B cell (primary cell): Measurements from ENCODE around the gene RABL3. TPM values are rescaled to one million over a fixed set of nuclear protein-coding genes. Genes with fewer than 3 reads are reported as not detected.

Experiments used
- ATAC-seq: fragments of 200-7000 bp; cut with Tn5 transposase; one replicate; pipeline ENCODE4 v1.10.0; 2021; ENCODE audit warnings: low read depth, mild to moderate bottlenecking, moderate number of reproducible peaks, moderate library complexity
- CTCF ChIA-PET: fragments of 350-600 bp; sonication (Branson Sonifier 250); formaldehyde crosslinking; loops from one replicate; lab custom pipeline; 2021; ENCODE audit warnings: antibody characterized with exemption, inconsistent platforms; lab: Charles Lee
- POLR2A ChIA-PET: fragments of 350-600 bp; sonication (Branson Sonifier 250); formaldehyde crosslinking; loops from one replicate; lab custom pipeline; 2021; ENCODE audit warnings: antibody characterized with exemption; lab: Charles Lee
- DNase-seq: peaks from one replicate; pipeline ENCODE4 v3.0.0; 2013
- H2AFZ ChIP-seq: 2 replicates; pipeline ENCODE4 v1.6.1; 2012; ENCODE audit warnings: mild to moderate bottlenecking, low read depth, low read length; ENCODE audit not compliant: insufficient read depth, poor library complexity, severe bottlenecking
- H3K27ac ChIP-seq, 2 donors: 1 replicate in 1 of 2; 2 replicates in 1 of 2; pipeline ENCODE4 v1.5.1; 2012 to 2013; ENCODE audit warnings: low read length in 2 of 2, mild to moderate bottlenecking in 2 of 2, moderate library complexity in 1 of 2
- H3K27me3 ChIP-seq, 4 experiments: fragments of 200-600 bp in 1 of 4; sonication (generic) in 1 of 4; replicated peaks in 1 of 4; 1 replicate in 2 of 4; 2 replicates in 2 of 4; pipeline versions ENCODE4 v1.6.1 to v1.7.0; 2013 to 2016; ENCODE audit warnings: low read length in 3 of 4, mild to moderate bottlenecking in 2 of 4, mixed read lengths in 1 of 4, moderate library complexity in 1 of 4; ENCODE audit not compliant: insufficient read depth in 4 of 4, control insufficient read depth in 3 of 4; ENCODE audit errors: control extremely low read depth in 1 of 4
- H3K36me3 ChIP-seq, 2 experiments: replicated peaks in 1 of 2; 1 replicate in 1 of 2; 2 replicates in 1 of 2; pipeline versions ENCODE4 v1.6.1 to v1.7.1; 2013; ENCODE audit warnings: low read length in 1 of 2; ENCODE audit not compliant: insufficient read depth in 2 of 2, control insufficient read depth in 1 of 2; ENCODE audit errors: control extremely low read depth in 1 of 2, extremely low read depth in 1 of 2
- H3K4me1 ChIP-seq, 2 donors: fragments of 200-600 bp in 1 of 2; sonication (generic) in 1 of 2; 1 replicate in 1 of 2; 2 replicates in 1 of 2; pipeline versions ENCODE4 v1.5.1 to v1.6.1; 2013 to 2017; ENCODE audit warnings: low read length in 2 of 2; ENCODE audit not compliant: control insufficient read depth in 2 of 2, insufficient read depth in 2 of 2
- H3K4me2 ChIP-seq: replicated peaks from 2 replicates; pipeline ENCODE3; 2012; ENCODE audit warnings: mild to moderate bottlenecking, low read depth, low read length; ENCODE audit not compliant: poor library complexity, severe bottlenecking
- H3K4me3 ChIP-seq, 5 experiments: fragments of 200-600 bp in 1 of 5; sonication (generic) in 1 of 5; 1 replicate in 3 of 5; 2 replicates in 2 of 5; pipeline versions ENCODE4 v1.5.1 to v1.7.0; 2011 to 2016; ENCODE audit warnings: low read length in 4 of 5, mild to moderate bottlenecking in 4 of 5, low read depth in 2 of 5, control low read depth in 1 of 5, moderate library complexity in 1 of 5; ENCODE audit not compliant: insufficient read depth in 1 of 5; ENCODE audit errors: control extremely low read depth in 1 of 5, extremely low read depth in 1 of 5
- H3K79me2 ChIP-seq: fragments of 200-600 bp; sonication (generic); one replicate; pipeline ENCODE4 v1.6.0; 2016; ENCODE audit warnings: low read length; ENCODE audit not compliant: control insufficient read depth, insufficient read depth
- H3K9ac ChIP-seq: fragments of 200-600 bp; sonication (generic); 2 replicates; pipeline ENCODE4 v1.6.1; 2017; ENCODE audit warnings: mild to moderate bottlenecking, low read length, moderate library complexity
- H3K9me3 ChIP-seq, 3 donors: one replicate each; pipeline versions ENCODE4 v1.6.1 to v1.7.1; 2013; ENCODE audit warnings: low read length in 2 of 3; ENCODE audit not compliant: control insufficient read depth in 2 of 3, insufficient read depth in 1 of 3; ENCODE audit errors: control extremely low read depth in 1 of 3
- H4K20me1 ChIP-seq: 2 replicates; pipeline ENCODE4 v1.6.0; 2012; ENCODE audit warnings: mild to moderate bottlenecking, low read length; ENCODE audit not compliant: insufficient read depth, control insufficient read depth, poor library complexity, severe bottlenecking
- H3K27ac Mint-ChIP-seq: one replicate; pipeline ENCODE4 v1.8.0; 2021; ENCODE audit warnings: mixed read lengths
- H3K27me3 Mint-ChIP-seq: one replicate; pipeline ENCODE4 v1.8.0; 2021; ENCODE audit warnings: mixed read lengths
- H3K4me1 Mint-ChIP-seq: one replicate; pipeline ENCODE4 v1.8.0; 2021; ENCODE audit warnings: mixed read lengths
- H3K4me3 Mint-ChIP-seq: one replicate; pipeline ENCODE4 v1.8.0; 2021; ENCODE audit warnings: mixed read lengths
- H3K9me3 Mint-ChIP-seq: one replicate; pipeline ENCODE4 v1.8.0; 2022; ENCODE audit warnings: mixed read lengths; ENCODE audit not compliant: insufficient read depth
- EZH2 ChIP-seq: IDR thresholded peaks from 2 replicates; pipeline ENCODE4 v1.6.1; 2012; ENCODE audit warnings: borderline replicate concordance, low read depth, mild to moderate bottlenecking, moderate library complexity, low read length; ENCODE audit not compliant: insufficient read depth, poor library complexity, severe bottlenecking
- whole genome bisulfite sequencing: methylation state at CpG from one replicate; pipeline ENCODE4 v1.1.5; 2013; ENCODE audit warnings: missing lambda C conversion rate; ENCODE audit not compliant: insufficient coverage; 5-methylcytosine and 5-hydroxymethylcytosine counted together
- intact Hi-C: fragments of 100-400 bp; cut with micrococcal nuclease; formaldehyde crosslinking; loops from one replicate; pipeline ENCODE4 v1.10.0; 2022
- polyA plus RNA-seq: library from polyadenylated mRNA; depleted of rRNA; stranded (reverse); fragments of >200 nt; gene quantifications from 2 replicates; pipeline ENCODE4 v1.2.3, GENCODE V29; 2012
- total RNA-seq, 2 donors: library from RNA; stranded (reverse); fragments of 120-200 nt in 1 of 2; gene quantifications; 1 replicate in 1 of 2; 2 replicates in 1 of 2; pipeline versions ENCODE4 v1.2.3 to v1.2.4, GENCODE V29; 2013 to 2022
- TF ChIP-seq, protein P1 (sequence below): fragments of 200-600 bp; IDR thresholded peaks from one replicate; pipeline ENCODE4 v1.8.0; 2022; ENCODE audit warnings: antibody characterized with exemption, mild to moderate bottlenecking

Gene RABL3
- total and polyA plus RNA-seq, 2 donors (not counting 1 experiment from before 2014, with no cell fraction given) = 2.5 to 18.8 TPM

- ChIA-PET POLR2A (no interaction called here), CTCF (no interaction called here)
- H3K4me2 ChIP-seq = no peak overlapping the region
- DNase-seq = no peak
- H2AFZ ChIP-seq = no peak overlapping the region
- Mint-ChIP-seq H3K27ac (no peak overlapping the region), H3K27me3 (no peaks in the 10 kb centered on the region), H3K9me3 (no peaks in the 10 kb centered on the region), H3K4me1 (peaks cover 23% of the 10 kb centered on the region), H3K4me3 (no peak overlapping the region)
- no peak for TF ChIP-seq EZH2
- TF ChIP-seq, protein P1, sequence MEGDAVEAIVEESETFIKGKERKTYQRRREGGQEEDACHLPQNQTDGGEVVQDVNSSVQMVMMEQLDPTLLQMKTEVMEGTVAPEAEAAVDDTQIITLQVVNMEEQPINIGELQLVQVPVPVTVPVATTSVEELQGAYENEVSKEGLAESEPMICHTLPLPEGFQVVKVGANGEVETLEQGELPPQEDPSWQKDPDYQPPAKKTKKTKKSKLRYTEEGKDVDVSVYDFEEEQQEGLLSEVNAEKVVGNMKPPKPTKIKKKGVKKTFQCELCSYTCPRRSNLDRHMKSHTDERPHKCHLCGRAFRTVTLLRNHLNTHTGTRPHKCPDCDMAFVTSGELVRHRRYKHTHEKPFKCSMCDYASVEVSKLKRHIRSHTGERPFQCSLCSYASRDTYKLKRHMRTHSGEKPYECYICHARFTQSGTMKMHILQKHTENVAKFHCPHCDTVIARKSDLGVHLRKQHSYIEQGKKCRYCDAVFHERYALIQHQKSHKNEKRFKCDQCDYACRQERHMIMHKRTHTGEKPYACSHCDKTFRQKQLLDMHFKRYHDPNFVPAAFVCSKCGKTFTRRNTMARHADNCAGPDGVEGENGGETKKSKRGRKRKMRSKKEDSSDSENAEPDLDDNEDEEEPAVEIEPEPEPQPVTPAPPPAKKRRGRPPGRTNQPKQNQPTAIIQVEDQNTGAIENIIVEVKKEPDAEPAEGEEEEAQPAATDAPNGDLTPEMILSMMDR = no peak
- ATAC-seq = no peak
- H3K9ac ChIP-seq = no peak overlapping the region
- no peaks in the 10 kb centered on the region for H4K20me1 ChIP-seq
- peaks cover 8 to 12% of the 10 kb centered on the region in 2 donors for H3K4me1 ChIP-seq
- H3K27me3 ChIP-seq = no peaks in the 10 kb centered on the region
- intact Hi-C loops = no loop called here
- H3K27ac ChIP-seq = no peak overlapping the region
- no peak overlapping the region for H3K4me3 ChIP-seq
- WGBS = no CpG with 5 or more reads among the region's 1 CpG
- no peaks in the 10 kb centered on the region for H3K36me3 ChIP-seq
- H3K9me3 ChIP-seq = no peaks in the 10 kb centered on the region
- no peaks in the 10 kb centered on the region for H3K79me2 ChIP-seq
These were observed 56.9 kb downstream of the RABL3 start for GRCh38 chr3:120685411-120685810.

- H3K4me3 Mint-ChIP-seq = no peak overlapping the region
- POLR2A ChIA-PET = no interaction called here
- WGBS = 96% methylated on average over 4 of the region's 4 CpGs
These were observed 57.4 kb downstream of the RABL3 start for GRCh38 chr3:120684896-120685295.

More at GRCh38 chr3:120684896-120685295, 57.4 kb downstream of the RABL3 start:
- Histone ChIP-seq H3K4me1 (peaks cover 8 to 12% of the 10 kb centered on the region in 2 donors), H2AFZ (no peak overlapping the region), H3K4me3 (no peak overlapping the region), H4K20me1 (no peaks in the 10 kb centered on the region), H3K27me3 (no peaks in the 10 kb centered on the region), H3K4me2 (no peak overlapping the region), H3K9me3 (no peaks in the 10 kb centered on the region), H3K27ac (no peak overlapping the region), H3K79me2 (no peaks in the 10 kb centered on the region), H3K36me3 (no peaks in the 10 kb centered on the region), H3K9ac (no peak overlapping the region)
- H3K9me3 Mint-ChIP-seq = no peaks in the 10 kb centered on the region
- DNase-seq (no peak), ATAC-seq (no peak)
- intact Hi-C loops = no loop called here
- peaks cover 24% of the 10 kb centered on the region for H3K4me1 Mint-ChIP-seq
- no peaks in the 10 kb centered on the region for H3K27me3 Mint-ChIP-seq
- CTCF ChIA-PET = no interaction called here
- TF ChIP-seq, protein P1 = no peak
- TF ChIP-seq EZH2 = no peak
- no peak overlapping the region for H3K27ac Mint-ChIP-seq
